HL-60 (cell line): ENCODE data around the gene MED17.

Source experiments
- GABPA ChIP-seq: IDR thresholded peaks from 2 replicates; pipeline ENCODE4 v1.6.1; 2012; ENCODE audit warnings: low read depth
- POLR2AphosphoS5 ChIP-seq: IDR thresholded peaks from 2 replicates; pipeline ENCODE4 v1.6.1; 2012; ENCODE audit warnings: low read depth
- REST ChIP-seq: IDR thresholded peaks from 2 replicates; pipeline ENCODE4 v1.6.1; 2012; ENCODE audit warnings: low read depth; ENCODE audit not compliant: insufficient replicate concordance
- TF ChIP-seq, protein P1 (sequence below): IDR thresholded peaks from one replicate; pipeline ENCODE4 v1.5.1; 2011; ENCODE audit warnings: low read length, control low read depth, inconsistent platforms; ENCODE audit not compliant: insufficient read depth

DNA sequence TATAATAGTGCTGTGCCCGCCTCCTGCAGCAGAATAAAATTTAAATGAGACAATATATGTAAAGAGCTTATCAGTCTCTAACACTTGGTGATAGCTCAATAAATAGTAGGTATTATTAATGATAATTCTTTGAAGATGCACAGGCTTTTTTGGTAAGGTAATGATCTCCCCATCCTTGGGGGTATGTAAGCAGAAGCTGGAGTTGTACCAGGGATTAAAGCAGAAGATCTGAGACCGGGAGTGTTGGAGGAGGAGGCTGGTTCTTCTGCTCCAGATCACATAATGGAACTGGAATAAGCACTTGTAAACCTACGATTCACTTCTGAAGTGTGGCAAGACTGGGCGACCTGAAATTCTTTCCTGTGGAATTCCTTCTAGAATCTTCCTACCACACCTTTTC lies 58.0 kb downstream of the MED17 start:
- TF ChIP-seq, protein P1, sequence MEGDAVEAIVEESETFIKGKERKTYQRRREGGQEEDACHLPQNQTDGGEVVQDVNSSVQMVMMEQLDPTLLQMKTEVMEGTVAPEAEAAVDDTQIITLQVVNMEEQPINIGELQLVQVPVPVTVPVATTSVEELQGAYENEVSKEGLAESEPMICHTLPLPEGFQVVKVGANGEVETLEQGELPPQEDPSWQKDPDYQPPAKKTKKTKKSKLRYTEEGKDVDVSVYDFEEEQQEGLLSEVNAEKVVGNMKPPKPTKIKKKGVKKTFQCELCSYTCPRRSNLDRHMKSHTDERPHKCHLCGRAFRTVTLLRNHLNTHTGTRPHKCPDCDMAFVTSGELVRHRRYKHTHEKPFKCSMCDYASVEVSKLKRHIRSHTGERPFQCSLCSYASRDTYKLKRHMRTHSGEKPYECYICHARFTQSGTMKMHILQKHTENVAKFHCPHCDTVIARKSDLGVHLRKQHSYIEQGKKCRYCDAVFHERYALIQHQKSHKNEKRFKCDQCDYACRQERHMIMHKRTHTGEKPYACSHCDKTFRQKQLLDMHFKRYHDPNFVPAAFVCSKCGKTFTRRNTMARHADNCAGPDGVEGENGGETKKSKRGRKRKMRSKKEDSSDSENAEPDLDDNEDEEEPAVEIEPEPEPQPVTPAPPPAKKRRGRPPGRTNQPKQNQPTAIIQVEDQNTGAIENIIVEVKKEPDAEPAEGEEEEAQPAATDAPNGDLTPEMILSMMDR = no peak
- TF ChIP-seq POLR2AphosphoS5 = no peak
- TF ChIP-seq GABPA = no peak
- TF ChIP-seq REST = no peak
